Activated T-cell treated with anti-CD3 and anti-CD28 coated beads for 1 hour (primary cell): ENCODE results near the gene CD53.
"Not testable (repeated sequence)": the region's sequence is repeated elsewhere in the genome, so short reads cannot be mapped to it uniquely, and the experiment has no call there.

Experiments used
- DNase-seq: peaks from one replicate; pipeline ENCODE4 v3.0.0-alpha.2; 2020; ENCODE audit warnings: low read depth

CD53 gene, protein sequence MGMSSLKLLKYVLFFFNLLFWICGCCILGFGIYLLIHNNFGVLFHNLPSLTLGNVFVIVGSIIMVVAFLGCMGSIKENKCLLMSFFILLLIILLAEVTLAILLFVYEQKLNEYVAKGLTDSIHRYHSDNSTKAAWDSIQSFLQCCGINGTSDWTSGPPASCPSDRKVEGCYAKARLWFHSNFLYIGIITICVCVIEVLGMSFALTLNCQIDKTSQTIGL

DNA sequence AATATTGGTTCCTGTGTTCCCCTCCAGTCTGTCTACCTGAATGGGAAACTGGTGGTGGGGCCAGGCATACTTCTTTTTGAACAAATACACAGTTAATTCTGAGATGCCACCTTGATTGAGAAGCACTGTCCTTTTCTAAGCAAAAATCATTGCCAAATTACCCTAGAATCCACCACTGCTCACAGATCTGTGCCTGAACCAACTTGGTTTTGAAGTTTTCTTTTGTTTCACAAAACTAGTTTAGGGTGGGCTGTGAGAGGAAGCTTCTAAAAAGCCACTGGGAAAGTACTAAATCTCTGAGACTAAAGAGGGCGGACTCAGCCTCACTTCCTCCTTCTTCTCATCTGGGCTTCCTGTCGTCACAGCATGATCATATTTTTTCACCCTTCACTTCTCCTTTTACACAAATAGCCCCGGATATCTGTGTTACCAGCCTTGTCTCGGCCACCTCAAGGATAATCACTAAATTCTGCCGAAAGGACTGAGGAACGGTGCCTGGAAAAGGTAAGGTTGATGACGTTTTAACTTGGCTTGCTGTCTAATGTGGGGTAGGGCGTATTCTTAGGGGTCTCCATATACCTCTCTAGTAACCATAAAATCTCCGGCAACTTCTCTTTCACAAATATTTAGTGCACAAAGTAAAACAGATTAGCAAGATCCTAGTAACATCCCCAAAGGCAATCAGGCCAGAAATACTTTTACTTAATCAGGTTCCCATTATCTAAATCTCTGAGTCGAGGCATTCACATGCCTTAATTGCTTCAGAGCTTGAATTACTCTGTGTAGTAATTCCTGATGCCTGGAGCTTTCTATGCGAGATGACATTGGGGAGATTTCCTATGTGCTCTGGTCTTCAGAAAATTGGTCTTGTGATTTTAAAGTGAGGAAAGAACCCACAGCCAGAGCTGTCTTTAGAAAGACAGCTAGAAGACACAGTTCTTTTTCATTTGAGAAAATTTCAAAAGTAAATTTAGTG, at the start of gene CD53:
TSS of gene CD53 (plus strand) at position 404 of the 976 bp plus-strand sequence. CDS start 18,261 bp downstream, outside the sequence.
- DNase-seq = peak; percentile 34

DNA sequence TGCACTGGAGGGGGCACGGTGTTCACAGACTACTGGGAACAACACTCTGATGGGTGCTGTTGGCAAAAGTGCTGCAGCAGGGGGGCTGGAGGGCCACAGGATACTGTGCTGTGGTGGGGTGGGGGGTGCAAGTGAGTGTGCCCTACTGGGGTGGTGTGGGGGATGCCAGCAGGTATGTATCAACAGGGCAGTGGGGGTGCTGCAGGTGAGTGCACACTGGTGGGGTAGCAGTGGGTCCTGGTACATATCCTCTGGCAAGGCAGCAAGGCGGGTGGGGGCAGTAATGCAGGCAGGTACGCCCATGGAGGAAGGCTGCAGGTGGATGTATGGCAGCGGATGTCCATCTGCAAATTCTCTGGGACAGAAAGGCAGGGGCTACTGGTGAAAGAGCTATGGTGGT, 48.8 kb upstream of the CD53 start:
- no peak for DNase-seq

DNA sequence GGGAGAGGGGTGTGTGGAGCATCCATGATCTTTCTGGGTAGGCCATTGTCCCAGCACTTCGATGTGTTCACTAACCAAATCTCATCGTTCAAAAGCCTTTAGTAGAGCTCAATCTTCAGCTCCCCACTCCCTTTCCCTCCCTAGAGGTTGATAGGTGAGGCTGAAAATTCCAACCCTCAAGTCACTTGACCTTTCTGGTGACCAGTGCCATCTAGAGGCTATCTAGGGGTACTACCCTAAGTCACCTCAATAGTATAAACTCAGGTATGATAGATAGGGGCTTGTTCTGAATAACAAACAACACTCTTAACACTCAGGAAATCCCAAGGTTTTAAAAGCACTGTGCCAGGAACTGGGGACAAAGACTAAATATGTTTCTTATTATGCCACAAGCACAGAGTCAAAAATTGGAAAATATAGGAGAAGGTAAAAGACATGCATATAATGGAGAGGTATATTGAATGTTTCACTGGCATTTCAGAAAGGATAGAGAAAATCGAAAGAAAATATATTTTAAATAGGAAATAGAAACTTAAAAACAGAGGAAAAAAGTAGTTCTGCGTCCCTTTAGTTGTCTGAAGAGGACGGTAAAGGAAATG, 42.9 kb upstream of the CD53 start:
- DNase-seq = no peak

DNA sequence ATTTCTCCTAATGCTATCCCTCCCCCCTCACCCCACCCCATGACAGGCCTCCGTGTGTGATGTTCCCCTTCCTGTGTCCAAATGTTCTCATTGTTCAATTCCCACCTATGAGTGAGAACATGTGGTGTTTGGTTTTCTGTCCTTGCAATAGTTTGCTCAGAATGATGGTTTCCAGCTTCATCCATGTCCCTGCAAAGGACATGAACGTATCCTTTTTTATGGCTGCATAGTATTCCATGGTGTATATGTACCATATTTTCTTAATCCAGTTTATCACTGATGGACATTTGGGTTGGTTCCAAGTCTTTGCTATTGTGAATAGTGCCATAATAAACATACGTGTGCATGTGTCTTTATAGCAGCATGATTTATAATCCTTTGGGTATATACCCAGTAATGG, 39.2 kb upstream of the CD53 start:
- DNase-seq = not testable (repeated sequence)

DNA sequence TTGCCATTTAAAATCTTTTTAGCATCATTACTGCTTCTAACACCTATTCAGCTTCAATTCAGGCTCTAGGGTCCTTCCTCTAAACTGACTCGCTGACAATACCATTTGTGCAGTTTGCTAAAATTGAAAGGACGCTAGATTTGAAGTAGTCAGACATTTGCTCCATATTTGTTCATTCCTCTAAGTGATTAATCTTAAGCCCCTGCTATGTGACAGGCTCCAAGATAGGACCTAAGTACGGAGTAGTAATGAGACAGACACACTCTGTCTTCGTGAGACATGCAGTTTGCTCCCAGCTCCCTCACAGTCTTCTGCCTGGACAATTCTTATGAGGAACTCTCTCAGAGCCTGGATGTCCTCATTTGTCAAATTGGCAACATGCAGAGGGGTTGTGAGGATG, 26.1 kb upstream of the CD53 start:
- no peak for DNase-seq

DNA sequence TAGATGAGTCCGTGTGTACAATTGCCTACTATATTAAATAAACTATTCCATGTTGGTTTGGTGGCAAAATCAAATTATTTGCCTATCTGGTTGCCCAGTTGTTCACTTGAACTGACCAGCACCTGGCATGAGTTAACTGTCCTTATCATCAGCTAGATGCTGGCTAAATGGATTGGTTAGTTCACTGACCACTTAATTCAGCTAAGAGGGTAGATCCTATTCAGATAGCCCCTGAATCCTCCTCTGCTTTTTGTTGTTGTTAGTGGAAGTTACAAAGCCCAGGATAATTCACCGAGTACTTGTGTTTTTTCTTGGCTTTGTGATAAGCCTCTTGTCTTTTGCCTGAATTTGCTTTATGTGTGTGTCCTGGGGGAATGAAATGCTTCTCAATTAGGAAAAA, 22.8 kb upstream of the CD53 start:
- DNase-seq = no peak

DNA sequence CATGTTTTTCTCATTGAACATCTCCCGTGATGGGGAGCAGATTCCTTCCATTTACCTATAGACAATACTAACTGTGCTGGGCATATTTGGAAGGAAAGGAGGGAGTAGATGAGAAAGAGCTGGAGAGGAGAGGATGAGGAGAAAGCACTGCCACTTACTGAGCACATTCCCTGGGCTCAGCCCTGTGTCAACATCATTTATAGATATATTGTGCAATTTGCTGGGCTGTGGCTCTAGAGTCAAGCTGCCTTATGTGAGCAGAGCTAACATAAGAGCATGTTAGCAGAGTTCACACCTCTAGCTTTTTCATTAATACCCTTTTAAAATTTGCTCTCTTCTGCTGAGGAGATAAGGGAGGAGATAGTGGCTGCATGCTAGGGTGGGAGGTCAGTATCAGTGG, 22.3 kb upstream of the CD53 start:
- no peak for DNase-seq

DNA sequence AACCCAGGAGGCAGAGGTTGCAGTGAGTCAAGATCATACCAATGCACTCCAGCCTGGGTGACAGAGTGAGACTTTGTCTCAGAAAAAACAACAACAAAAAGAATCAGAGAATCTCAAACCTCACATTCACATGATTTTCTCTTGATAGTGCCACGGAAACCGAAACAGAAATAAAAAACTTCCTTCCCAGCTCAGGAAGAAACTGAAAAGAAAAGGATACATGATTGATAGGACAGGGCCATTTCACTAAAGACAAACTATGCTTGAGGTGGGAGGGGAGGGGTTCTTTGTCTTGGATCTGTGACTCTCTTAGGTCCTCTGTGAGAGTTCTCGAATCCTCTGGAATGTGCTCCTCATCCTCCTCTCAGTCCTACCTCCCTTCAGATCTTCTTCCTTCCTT, 19.8 kb upstream of the CD53 start:
- DNase-seq = no peak

DNA sequence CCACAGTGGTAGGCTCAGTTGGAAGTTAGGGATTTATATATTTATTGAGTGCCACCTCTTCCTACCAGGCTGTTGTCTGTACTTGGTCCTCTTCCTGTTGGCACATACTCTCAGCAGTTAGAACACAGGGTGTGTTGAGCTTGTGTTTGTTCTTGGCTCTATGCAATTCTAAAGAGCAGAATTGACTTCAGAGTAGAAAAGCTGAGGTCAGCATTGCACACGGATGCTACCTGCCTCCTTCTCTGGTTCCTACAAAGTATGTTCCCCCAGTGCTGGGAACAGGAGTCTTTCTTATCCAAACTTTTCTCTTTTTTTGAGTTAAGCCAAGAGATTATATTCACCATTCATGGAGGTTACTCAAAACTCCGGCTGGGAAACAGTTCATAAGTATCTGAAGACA, 16.5 kb upstream of the CD53 start:
- DNase-seq = no peak

DNA sequence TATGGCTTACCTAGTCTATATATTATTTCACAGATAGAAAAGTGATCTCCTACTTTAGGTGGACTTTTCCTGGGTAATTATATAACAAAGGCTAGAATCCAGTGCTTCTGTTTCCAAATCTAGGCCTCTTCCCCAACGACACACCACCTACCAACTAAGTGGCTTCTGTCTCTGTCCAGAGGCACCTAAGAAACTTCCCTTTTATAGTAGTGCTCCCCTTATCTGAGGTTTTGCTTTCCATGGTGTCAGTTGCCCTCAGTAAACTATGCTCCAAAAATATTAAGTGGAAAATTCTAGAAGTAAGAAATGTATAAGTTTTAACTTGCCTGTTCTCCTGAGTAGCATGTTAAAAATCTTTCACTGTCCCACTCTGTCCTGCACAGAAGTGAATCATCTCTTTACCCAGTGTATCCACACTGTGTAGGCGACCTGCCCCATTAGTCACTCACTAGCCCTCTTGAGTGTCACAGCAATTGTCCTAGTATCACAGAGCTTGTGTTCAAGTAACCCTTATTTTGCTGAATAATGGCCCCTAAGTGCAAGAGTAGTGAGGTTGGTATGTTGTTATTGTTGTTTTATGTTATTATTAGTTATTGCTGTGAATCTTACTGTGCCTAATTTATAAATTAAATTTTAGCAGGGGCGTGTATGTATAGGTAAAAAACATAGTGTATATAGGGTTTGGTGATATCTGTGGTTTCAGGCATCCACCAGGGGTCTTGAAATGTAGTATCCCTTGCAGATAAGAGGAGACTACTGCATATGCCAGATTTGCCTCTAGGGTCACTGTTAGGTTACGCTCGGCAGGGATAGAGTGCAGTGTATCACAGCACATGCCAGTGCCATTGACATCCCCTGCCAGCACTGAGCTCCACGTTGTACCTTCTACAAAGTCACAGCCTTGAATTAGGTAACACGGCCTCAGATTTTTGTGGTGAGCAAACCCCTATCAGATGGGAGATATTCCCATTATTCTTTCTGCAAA, 14.7 kb upstream of the CD53 start:
- no peak for DNase-seq

DNA sequence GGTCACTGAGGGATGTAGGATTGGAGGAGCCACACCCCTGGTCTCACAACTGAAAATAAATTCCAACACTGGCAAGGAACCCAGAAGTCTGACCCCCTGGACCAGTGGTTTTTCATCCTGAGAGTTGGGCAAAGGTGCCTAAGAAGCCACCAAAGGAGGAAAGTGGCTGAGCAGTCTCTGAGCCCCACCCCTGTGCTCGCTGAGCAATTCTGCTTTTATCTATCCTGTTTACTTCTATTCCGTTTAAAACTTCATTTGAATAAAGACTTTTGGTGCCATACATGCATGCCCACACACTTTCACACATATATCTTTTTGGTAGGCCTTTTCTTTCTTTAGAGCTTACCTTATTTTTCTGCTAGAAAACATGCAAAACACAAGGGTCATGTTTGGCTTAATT, 13.9 kb upstream of the CD53 start:
- DNase-seq = no peak

DNA sequence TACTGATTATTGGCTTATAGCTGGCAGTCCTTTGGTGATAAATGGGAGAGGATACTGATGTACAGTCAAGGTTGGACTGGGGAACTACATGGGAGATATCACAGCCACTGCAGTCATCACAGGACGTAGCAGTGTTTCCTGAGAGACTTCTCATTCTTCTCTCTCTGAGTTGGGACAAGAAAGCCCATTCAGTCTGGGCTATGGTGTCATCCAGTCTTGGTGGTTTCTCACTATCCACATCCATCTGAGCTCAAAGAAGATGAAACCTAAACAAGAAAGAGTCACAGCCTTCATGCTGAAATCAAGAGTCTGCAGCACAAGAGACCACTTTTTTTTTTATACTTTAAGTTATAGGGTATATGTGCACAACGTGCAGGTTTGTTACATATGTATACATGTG, 12.8 kb upstream of the CD53 start:
- DNase-seq = no peak

DNA sequence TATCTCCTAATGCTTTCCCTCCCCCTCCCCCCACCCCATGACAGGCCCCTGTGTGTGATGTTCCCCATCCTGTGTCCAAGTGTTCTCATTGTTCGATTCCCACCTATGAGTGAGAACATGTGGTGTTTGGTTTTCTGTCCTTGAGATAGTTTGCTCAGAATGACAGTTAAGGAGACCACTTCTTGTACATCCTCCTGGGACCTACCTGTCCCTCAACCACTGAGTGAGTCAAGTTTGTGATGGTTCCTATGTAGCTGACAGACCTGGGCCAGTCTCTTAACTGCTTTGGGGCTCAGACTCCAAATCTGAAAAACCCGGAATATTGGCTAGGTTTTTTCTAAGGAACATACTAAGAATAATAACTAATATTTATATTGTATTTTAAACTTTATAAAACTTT, 12.3 kb upstream of the CD53 start:
- not testable (repeated sequence) for DNase-seq

DNA sequence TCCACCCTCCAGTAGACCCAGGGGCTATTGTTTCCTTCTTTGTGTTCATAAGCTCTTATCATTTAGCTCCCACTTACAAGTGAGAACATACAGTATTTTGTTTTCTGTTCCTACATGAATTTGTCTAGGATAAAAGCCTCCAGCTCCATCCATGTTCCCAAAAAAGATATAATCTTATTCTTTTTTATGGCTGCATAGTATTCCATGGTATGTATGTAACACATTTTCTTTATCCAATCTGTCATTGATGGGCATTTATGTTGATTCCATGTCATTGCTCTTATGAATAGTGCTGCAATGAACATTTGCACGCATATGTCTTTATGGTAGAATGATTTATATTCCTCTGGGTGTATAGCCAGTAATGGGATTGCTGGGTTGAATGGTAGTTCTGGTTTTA, 11.0 kb upstream of the CD53 start:
- not testable (repeated sequence) for DNase-seq

DNA sequence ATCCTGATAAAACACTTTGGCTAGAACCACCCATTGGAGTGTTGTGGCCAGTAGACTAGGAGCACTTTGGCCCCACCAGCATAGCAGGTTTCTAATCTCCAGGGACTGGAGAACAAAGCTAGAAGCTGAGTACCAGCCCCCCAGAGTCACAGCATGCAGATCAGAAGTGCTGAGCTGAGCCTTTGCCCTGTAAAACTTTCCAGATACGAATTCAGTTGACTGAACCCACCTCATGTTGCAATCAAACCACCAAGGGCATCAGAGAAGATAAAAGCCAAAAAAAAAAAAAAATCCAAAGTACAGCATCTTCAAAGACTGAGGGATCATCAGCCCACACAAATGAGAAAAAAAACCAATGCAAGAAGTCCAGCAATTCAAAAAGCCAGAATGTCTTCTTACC, 8.7 kb upstream of the CD53 start:
- DNase-seq = no peak

DNA sequence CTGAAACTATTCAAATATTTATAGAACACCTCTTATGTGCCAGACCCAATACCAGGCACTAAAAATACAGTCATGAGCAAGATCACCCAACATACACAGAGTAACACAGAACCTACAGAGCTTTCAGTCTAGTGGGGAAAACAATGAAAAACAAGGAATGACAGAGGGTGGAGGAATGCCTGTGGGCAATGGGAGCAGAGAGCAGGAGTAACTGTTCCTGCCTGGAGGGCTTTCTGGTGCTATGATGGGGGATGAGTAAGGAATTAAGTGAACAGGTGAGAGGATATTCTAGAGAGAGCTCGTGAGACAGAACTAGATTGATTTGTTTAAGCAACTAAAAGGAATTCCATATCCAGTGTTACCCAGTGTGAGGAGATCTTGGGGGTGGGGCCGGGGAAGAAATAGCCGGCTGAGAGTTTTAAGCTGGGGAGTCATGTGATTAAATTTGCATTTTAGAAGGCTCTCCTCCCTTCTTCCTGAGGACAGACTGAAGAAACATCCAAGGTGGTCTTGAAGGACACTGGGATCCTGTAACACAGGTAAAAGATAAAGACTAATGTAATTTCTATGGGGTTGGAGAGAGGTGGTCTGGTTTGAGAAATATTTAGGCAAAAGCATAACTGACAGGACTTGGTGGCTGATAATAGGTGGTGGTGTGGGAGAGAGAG, 2.1 kb upstream of the CD53 start:
- no peak for DNase-seq

DNA sequence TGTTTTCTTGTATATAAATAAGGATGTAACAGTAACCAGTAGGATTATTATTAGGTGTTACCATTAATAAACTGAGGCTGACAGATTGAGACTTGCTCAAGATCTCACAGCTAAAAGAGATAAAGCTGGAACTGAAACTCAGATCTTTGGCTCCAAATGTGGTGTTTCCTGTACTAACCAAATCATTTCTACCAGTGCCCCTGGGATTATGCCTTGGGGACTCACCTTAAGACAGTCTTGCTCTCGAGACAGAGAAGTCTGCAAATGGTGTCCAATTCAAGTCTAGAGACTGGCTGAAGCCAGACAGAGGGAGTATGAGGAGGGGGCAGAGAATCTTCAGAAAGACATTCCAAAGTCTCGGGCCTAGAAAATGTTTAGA, 593 bp upstream of the CD53 start:
- DNase-seq = no peak

DNA sequence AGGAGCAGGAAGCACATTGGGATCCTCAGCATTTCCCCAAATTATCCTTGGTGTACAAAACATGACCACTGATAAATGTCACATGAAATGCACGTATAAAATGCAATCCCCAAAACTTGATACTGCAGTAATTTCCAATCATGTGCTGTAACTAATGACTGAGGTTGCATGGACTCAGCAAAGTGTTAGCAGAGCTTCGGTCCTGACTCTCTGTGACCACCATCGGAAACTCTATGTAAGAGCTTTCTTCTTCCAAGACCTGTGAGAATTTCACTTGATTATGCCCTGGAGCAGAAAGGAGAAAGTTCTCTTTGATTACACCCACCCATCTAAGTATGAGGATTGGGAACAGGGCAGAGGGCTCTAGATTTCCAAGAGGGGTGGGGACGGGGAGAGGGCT, 908 bp downstream of the CD53 start:
- DNase-seq = no peak

DNA sequence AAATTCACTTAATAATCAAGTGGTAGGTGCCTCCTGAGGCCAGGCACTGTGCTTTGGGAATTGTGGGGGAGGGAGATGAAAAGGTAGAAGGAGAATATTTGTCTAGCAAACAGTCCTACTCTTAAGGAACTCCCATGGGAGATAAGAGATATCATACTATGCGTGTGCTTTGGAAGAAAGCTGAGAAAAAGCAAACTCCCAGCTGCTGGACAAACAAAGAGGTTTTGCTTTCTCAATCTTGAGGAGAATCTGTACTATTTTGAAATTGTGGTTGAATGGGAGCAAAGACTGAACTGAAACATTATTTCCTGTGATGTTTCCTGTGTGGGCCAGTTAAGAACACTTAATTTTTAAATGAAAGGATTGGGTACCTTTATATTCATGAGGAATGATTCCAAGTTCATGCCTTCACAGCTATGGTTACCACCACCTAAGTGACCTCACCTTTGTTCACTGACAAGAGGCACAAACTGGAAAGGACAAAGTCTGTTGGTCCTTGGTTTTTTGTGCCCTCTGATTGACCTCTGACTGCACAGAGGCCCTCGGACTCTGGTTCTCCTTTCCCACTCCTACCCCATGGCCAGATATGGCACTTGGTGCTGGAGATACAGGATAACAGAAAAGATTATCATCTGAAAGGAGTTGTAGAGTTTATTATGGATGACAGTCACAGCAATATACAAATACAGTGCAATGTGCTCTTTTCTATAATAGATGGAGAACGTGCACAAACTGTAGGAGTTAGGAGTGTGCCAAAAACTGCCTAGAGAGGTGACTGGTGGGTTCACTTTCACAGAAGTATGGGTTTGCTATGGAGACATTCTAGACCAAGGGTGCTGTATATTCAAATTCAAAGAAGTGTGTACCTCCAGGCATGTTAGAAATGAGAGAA, 1.6 kb downstream of the CD53 start:
- DNase-seq = no peak

DNA sequence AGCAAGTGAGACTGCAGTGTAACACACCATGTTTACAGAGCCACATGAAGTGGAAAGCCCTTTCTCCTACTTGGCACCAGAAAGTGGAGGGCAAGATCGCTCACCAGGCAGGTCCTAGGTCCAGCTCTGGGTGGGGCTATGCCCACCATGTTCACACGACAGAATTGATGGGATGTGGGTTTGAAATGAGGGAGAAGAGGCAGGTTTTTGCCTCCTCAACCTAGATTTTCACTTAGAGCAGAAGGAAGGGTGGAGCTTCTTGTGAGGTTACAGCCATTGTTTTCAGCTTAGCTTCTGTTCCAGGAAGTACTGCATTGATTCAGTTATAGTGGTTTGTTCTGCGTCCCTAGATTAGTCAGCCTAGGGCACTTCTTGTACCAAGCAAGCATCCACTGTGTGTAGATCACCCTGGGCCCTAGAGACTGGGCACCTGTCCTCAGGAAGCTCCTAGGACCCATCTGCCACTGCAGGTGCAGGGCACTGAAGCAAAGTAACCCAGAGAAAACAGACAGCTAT, 2.3 kb downstream of the CD53 start:
- no peak for DNase-seq
